Fibroblast of skin of left biceps (primary cell): ENCODE results near the gene OTUD1.

Source experiments
- DNase-seq, 2 experiments: peaks; one replicate each; pipeline ENCODE4 v3.0.0-alpha.2; 2013; ENCODE audit warnings: low read depth in 2 of 2

OTUD1 gene

GRCh38 chr10:23467012-23467411, 28.1 kb downstream of the OTUD1 start:
- no peak for DNase-seq

GRCh38 chr10:23467548-23467947, 28.7 kb downstream of the OTUD1 start:
- no peak for DNase-seq

- DNase-seq = no peak
Observed at GRCh38 chr10:23469596-23470237, 30.8 kb downstream of the OTUD1 start.

GRCh38 chr10:23472181-23472580, 33.3 kb downstream of the OTUD1 start:
- no peak for DNase-seq

- no peak for DNase-seq
Observed at GRCh38 chr10:23474081-23474480, 35.2 kb downstream of the OTUD1 start.

GRCh38 chr10:23474626-23475025, 35.8 kb downstream of the OTUD1 start:
- no peak for DNase-seq

- no peak for DNase-seq
Observed at GRCh38 chr10:23478570-23478969, 39.7 kb downstream of the OTUD1 start.

GRCh38 chr10:23479798-23480473, 41.1 kb downstream of the OTUD1 start:
- DNase-seq = no peak

- DNase-seq = no peak
Observed at GRCh38 chr10:23481363-23481961, 42.6 kb downstream of the OTUD1 start.

- no peak for DNase-seq
Observed at GRCh38 chr10:23490115-23490514, 51.2 kb downstream of the OTUD1 start.
